Measurements from ENCODE around the gene DNASE1.

DNASE1 gene

GRCh38 chr16:3669082-3669481 is 14.6 kb downstream of the DNASE1 start:
- DNase-seq: no peak

GRCh38 chr16:3670711-3671110 is 16.2 kb downstream of the DNASE1 start:
- no peak for DNase-seq

- DNase-seq: no peak
Measured at GRCh38 chr16:3671424-3671823, 16.9 kb downstream of the DNASE1 start.

- no peak for DNase-seq
Measured at GRCh38 chr16:3672571-3673041, 18.1 kb downstream of the DNASE1 start.

- no peak for DNase-seq
Measured at GRCh38 chr16:3673201-3673600, 18.7 kb downstream of the DNASE1 start.

- no peak for DNase-seq
Measured at GRCh38 chr16:3673676-3674377, 19.3 kb downstream of the DNASE1 start.

GRCh38 chr16:3674513-3675295 is 20.2 kb downstream of the DNASE1 start:
- DNase-seq: no peak

- no peak for DNase-seq
Measured at GRCh38 chr16:3675601-3676130, 21.2 kb downstream of the DNASE1 start.

GRCh38 chr16:3677994-3678393 is 23.5 kb downstream of the DNASE1 start:
- DNase-seq: no peak

- no peak for DNase-seq
Measured at GRCh38 chr16:3681206-3681605, 26.7 kb downstream of the DNASE1 start.

GRCh38 chr16:3687021-3687420 is 32.5 kb downstream of the DNASE1 start:
- no peak for DNase-seq

GRCh38 chr16:3687792-3688191 is 33.3 kb downstream of the DNASE1 start:
- no peak for DNase-seq

- DNase-seq: no peak
Measured at GRCh38 chr16:3689731-3690130, 35.2 kb downstream of the DNASE1 start.

- peak; percentile 67 for DNase-seq
Measured at GRCh38 chr16:3690470-3690928, 36.0 kb downstream of the DNASE1 start.

GRCh38 chr16:3690980-3691720 is 36.7 kb downstream of the DNASE1 start:
- no peak for DNase-seq

- DNase-seq: no peak
Measured at GRCh38 chr16:3691761-3692160, 37.3 kb downstream of the DNASE1 start.

GRCh38 chr16:3694051-3694450 is 39.6 kb downstream of the DNASE1 start:
- no peak for DNase-seq

GRCh38 chr16:3695610-3696369 is 41.3 kb downstream of the DNASE1 start:
- no peak for DNase-seq

- DNase-seq: no peak
Measured at GRCh38 chr16:3696425-3697218, 42.1 kb downstream of the DNASE1 start.

- DNase-seq: no peak
Measured at GRCh38 chr16:3698941-3699340, 44.5 kb downstream of the DNASE1 start.

- no peak for DNase-seq
Measured at GRCh38 chr16:3701531-3701930, 47.0 kb downstream of the DNASE1 start.

GRCh38 chr16:3702082-3702481 is 47.6 kb downstream of the DNASE1 start:
- DNase-seq: no peak
